Activated T-helper 9 cell treated with anti-CD3 and anti-CD28 coated beads, Interleukin-2, amount 50 U/mL, for 16 hours (primary cell): ENCODE measurements around the gene CTBP1.
A peak's percentile ranks its signal among the peaks of the same experiment; 100 is the strongest.

Experiments
- DNase-seq: peaks from one replicate; pipeline ENCODE4 v3.0.0-alpha.2; 2020; ENCODE audit warnings: low read depth

Gene CTBP1

DNA sequence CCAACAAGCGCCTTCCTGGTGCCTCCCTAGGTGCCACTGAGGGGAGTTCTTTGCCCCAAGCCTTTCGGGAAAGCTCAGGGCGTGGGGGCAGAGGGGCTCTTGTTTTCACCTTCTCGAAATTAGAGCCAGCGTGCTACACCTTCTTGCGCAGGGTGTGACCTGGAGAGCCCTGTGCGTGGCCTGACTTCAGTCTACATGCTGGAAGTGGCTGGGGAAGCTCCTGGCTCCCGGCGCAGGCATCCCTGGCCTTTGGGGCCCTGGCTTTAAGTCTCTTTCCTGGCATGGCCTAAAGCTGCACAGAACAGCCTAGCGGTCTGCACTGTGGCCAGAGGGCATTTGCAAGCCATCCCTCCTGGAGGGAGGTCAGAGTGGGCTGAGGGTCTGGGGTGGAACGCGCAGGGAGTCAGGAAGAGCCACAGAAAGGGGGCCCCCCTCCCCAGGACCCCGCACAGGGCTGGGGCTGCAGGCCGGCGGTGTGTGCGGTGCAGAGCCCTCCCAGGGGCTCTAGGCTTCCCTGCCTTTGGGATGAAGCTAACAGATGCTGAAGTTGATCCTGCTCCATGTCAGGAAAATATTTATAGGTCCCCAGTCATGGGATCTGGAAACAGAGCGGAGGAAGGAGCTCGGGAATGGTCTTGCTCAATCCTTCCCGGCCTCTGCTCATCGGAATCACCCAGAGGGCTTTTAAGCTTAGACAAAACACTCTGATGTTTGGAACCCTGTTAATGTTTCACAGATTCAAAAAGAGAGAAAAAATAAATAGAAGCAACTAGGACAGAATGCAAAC is 75.8 kb downstream of the CTBP1 start:
- DNase-seq: no peak

DNA sequence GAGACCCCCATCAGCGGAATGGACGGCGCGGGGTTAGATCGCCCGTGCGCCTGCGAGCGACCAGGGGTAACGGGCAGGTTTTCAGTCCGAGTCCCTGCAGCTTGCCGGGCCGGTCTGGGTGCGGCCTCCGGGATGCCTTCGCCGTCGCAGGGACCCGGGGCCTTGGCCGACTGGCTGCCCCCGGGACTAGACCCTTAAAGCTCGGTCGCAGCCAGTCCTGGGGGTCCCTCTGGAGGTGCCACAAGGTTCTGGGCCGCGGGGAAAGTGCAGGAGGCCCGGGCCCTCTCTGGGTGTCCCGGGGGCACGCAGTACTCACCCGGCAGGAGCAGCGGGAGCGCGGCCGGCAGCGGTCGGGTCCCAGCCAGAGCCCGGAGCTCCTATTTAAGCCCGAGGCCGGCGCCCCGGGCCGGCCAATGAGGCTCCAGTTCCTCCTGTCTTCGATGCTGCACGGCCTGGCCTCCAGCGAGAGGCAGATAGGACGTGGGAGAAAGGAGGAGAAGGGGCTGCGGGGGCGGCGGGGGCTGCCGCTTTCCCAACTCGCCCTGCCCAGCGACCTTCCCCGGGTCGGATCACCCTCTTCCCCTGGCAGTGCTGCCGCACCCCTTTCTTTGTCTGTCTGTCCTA is 76.6 kb downstream of the CTBP1 start, which contains the start of gene SPON2:
TSS of gene SPON2 (minus strand) at position 356 of the 624 bp plus-strand sequence.
- DNase-seq: no peak

DNA sequence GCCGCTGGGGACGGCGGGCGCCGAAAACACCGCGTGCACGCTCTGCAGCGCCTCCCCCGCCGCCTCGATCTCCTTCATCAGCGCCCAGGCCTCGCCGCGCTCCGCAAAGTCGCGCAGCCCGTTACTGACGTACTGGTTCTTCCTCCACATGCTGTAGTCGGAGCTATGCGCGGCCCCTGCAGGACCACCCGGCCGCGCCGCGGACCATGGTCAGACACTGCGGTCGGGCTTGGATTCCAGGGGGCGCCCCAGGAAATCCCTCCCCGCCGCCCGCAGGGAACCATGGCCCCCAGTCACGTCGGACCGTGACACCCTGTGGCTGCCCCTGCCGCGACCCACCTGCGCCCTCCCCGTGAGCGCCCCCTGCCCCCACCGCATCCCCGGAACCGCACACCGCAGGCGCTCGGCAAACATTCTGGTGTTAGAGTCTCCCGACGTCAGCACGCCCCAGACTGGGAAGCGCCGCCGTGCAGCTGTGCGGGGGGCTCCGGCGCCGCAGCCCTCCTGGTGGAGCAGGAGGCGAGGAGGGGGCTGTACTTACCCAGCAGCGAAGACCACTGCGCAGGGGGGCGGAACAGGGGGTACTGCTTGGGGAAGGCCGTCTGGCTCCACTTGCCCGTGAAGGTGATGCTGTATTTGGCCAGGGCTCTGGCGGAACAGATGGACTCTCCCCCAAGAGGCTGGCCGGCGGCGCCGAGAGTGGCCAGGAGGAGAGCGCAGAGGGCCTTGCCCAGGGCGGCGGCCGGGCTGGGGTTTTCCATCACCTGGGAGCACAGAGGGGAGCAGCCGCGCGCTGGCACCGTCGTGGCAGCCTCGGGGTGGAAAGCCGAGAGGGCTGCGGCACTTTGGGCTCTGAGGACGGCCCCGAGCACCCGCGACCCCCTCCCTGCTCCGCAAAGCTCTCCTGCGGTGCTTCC is 77.4 kb downstream of the CTBP1 start:
- DNase-seq: peak; percentile 35

DNA sequence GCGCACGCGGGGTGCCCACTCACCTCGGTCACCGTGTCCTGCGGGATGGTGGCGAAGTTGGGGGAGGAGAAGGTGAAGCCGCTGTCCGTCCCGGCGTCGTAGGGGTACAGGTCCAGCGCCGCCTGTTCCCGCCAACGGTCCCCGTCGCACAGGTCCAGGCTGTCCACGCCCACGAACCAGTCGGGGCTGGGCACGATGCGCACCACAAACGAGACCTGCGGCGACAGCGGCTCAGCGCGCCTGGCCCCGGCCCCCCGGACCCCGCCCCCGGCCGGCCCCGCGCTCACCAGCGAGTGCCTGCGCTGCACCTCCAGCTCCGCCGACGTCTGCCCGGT is 78.0 kb downstream of the CTBP1 start:
- no peak for DNase-seq

DNA sequence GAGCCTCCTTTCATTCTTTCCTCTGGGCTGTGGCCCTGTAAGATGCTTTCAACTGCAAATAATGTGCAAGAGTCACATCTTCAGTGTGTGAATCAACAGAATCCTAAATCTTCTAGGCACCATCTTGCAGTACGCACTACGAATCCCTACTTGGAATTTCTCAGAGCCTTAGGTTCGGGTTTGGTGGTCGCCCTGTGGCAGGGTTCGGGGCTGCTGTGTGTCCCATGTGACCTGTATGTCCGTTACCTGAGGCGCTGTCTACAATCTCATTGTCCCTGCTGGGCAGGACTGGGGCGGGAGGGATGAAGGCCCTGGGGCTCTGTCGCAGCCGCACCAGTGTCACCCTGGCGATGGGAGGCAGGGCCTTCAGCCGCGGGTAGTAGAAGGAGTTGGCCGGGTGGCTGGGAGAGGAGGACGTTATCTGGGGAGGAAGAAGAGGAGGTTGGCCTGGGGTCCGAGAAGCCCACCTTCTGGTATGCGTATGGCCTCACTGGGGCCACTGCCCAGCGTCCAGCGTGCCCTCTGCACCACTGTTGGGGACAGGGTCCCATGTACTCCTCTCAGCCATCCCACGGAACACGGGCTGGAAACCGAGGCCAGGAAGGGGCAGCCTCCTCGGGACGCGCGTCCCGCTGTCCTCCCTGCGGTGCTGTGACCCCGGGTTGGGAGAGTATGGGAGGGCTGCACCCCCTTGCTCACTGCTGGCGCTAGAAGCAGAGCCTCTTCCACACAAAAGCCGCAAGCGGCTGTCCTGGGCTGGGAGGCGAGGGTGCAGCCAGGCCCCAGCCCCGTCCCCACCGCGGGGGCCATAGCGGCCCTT is 78.6 kb downstream of the CTBP1 start:
- DNase-seq: no peak

DNA sequence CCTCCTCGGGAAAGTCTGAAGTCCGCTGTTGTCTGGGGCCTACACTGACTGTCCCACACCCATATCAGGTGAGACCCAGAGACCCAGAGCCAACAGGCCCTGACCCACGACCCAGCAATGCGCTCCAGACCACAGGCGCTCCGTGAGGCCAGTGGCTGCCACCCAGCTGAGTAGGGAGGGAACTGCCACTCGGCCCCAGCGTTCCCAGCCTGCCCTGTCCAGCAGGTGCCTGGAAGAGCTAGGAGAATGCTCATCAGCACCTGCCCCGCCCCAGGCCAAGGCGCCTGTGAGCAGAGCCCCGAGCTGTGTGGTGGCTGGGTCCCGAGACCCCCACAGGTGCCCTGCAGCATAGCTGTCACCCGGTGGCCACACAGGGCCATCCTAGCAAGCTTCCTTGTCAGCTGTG is 79.2 kb downstream of the CTBP1 start:
- no peak for DNase-seq

DNA sequence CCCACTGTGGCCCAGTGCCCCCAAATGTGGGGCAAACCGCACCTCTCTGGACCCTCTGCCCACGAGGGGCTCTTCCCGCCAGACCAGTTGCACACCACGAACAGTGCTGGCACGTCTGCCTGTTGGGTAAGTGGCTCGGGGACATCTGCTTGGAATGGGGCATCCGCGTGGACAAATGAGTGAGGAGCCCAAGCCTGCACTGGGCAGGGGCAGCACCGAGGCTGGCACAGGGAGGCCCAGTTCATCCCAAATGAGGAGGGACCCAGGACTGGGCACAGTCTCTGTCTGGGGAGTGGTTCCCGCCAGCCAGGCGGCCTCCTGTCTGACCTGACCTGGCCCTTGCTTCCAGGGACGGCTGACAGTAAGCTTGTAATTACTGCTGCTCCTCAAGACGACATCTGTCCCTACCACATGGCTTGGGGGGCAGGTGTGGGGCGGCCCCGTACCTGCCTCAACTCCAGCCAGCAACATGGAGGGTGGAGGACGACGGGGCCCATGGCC is 79.7 kb downstream of the CTBP1 start:
- no peak for DNase-seq

DNA sequence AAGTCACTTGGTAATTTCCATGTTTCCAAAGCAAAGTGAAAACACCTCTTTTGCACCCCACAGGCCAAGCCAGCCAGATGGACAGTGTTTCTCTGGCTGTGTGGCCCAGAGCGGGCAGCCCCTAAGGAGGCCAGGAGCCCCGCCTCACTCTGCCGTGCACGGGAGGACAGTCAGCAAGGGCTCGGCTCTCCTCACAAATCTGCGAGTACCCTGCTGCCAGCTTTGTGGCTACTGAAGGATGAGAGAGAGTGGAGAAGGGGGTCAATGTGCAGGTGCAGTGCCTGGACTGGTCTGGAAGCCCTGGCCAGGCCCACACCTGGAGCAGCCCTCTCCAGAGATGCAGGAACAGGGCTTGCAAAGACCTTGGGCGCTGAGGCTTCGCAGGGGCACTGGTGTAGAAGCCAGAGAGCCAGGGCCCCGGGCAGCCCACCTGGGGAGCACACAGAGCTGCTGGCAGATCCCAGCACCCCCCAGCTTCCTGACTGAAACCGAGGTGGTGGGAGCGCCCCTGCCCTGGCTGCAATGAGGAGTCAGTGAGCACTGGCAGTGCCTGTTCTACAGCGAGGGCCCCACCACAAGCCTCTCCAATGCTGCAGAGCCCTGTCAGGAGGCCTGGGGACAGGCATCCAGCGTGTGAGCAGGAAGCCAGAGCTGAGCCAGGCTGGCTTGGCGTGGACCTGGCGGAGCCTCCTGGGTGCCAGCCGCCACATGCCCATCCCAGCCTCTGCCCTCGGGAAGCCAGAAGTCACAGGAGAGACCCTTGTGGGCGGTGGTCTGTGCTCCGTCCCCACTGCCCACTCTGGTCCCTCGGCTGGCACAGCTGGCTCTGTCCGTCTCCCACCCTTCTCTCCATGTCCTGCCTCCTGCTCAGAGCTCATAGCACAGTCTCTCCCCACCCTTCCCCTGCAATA is 80.5 kb downstream of the CTBP1 start:
- no peak for DNase-seq

DNA sequence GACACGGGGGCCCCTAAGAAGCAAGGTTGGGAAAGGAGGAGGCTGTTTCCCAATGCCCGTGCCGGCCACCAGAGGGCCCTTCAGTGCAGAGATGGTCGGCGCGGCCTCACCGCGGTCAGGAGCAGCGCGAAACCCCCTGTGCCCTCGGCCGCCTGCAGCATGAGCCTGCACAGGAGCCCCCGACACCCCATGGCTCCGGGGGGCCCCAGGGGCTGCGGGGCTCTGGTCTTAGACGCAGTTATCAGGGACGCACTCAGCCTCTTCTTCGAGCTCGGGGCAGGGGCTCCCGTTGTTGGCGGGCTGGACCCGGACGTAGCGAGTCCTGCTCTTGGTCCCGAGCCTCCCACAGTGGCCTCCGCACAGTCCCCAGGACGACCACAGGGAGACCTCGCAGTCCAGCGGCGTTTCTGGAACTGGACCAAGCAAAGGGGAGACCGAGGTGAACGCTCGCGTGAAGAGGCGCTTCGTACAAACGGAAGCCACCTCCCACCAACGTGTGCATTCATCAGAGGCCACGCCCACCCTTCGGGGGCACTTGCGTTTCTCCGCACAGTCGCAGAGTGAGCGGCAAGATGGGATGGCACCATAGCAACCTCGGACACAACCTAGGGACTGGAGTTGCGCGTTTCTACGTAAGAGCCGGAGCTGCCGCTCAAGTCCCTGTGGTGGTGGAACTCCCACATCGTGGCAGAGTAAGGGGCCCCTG is 81.5 kb downstream of the CTBP1 start:
- DNase-seq: peak; percentile 78

DNA sequence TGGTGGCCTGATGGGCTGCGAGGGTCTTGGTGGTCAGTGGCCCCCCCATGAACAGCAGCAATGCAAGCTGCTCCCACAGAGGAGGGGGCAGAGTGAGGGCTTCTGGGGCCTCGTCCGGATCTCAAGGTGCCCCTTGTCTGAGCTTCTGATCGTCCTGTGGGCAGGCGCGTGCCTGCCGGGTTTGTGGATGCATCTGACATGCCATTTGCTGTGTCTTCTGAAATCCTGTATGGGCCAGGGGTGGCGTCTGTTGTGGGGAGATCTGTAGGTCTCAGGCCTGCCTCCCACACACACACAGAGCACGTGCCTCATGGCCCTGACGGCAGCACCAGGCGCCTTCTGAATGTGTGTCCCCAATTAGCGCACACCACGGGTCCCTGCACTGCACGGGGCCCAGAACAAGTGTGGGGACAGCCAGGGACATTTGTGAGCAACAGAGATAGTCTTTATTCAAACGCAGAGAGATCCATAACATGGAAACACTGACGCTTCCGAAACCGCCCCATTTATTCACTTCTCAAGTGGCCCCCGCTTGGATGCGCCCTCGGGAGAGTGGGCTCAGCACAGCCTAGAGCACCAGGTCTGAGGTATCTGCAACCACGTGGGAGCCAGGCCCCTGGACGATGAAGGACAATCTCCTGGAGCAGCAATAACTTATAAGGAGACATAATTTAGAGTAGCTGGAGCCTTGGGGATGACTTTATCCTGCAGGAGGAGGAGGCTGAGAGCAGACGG is 82.3 kb downstream of the CTBP1 start:
- no peak for DNase-seq

DNA sequence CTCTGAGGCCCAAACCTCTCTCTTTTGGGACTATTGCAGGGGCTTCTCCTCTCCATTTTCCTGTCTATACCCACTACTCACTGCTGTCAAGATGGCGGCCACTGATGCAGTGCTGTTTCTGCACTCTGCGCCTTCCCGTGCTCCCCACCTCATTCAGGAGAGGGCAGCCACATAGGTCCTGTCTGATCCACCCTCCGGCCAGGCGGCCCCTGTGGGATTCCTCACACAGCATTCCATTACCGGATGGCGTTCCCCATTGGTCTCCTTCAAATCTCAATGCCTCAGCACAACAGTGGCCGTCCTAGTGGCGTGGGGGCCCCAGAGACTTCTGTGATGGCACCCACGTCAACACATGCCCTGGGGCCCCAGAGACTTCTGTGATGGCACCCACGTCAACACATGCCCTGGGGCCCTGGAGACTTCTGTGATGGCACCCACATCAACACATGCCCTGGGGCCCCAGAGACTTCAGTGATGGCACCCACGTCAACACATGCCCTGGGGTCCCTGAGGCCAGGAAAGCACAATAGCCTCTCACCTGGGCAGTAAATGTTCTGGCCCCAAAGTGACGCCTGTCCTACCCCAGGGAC is 83.9 kb downstream of the CTBP1 start:
- no peak for DNase-seq

DNA sequence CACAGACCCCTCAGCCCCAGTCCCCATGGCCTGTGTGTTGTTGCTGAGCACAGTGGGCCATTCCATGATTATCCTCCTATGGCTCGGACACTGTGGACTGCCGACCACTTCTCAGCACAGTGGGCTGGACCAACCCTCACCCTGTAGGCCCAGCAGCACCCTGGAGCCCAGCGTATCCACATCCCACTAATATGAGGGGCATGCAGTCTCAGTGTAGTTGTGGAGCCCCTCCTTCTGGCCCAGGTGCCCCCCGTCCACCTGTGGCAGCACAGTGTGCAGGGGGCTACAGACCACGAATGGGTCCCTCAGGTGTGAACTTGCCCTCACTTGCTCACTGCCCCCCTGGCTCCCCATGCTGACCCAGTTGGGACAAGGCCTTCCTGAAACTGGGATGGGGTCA is 84.5 kb downstream of the CTBP1 start:
- no peak for DNase-seq

DNA sequence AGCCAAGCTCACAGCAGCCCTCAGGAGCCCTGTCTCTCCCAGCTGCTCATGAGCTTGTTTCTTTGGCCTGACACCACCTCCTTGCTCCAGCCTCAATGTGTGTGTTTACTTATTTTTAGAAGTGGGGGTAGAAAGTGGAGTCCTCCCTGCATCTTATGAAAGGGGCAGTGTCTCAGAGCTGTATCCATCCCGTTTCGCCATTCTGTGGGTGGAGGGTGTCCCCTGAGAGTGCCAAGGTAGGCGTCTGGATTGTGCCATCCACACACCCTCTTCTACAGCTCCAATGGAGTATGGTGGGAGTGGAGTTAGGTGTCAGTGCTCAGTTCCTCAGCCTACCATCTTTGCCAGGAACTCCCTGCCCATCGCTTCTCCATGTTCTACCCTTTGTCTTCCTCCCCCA is 84.9 kb downstream of the CTBP1 start:
- no peak for DNase-seq
